ENCODE measurements around the gene MST1.

DNA sequence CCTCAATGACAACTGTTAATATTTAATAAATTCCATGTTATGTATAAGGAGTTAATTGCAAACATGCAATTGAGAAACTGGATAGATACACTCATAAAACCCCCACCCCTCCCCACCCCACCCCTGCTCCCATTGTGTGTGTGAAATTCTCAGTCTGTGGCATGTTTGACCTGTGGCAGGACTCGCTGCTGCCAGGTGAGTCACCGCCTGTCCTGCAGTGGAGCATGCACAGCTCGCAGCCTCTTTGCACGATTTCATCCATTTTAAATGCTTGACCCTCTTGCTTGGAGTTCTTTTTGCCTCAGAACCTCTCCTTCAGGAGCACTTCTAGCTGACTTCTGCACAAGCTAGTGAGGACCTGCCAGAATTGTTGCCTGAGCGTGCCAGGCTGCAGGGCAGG, 20.4 kb downstream of the MST1 start:
- TF ChIP-seq TAF1 (IDR thresholded peaks at IDR 0.05; ENCODE audit: borderline replicate concordance, low read depth, low read length) (no peak), POLR2A (IDR thresholded peaks at IDR 0.05; ENCODE audit: low read depth, low read length) (no peak), POLR2AphosphoS5 (IDR thresholded peaks at IDR 0.05; ENCODE audit: low read depth, low read length) (no peak)
